Loucy (cell line): ENCODE results near the gene HOPX.

Source experiments
- CTCF ChIP-seq: fragments of 200-600 bp; sonication (generic); conservative IDR thresholded peaks from 2 replicates; pipeline ENCODE4 v1.5.1; 2014; ENCODE audit warnings: mild to moderate bottlenecking, antibody characterized with exemption, low read length
- EZH2phosphoT487 ChIP-seq: fragments of 200-600 bp; IDR thresholded peaks from 2 replicates; pipeline ENCODE4 v1.6.1; 2018; ENCODE audit warnings: antibody characterized with exemption, mild to moderate bottlenecking, moderate library complexity, borderline replicate concordance

- TF ChIP-seq CTCF (no peak), EZH2phosphoT487 (no peak)
Observed at GRCh38 chr4:56612282-56612681, 68.8 kb downstream of the HOPX start.
